Activated CD4-positive, alpha-beta T cell treated with anti-CD3 and anti-CD28 coated beads for 36 hours (primary cell): ENCODE data around the gene MUC5B. TPM values are rescaled to one million over a fixed set of nuclear protein-coding genes. Genes with fewer than 3 reads are reported as not detected.
"Not testable (repeated sequence)": the region's sequence is repeated elsewhere in the genome, so short reads cannot be mapped to it uniquely, and the experiment has no call there.

Source experiments
- ATAC-seq: fragments of 200-7000 bp; cut with Tn5 transposase; one replicate; pipeline ENCODE4 v1.10.0; 2021; ENCODE audit warnings: mild to moderate bottlenecking, moderate library complexity
- CTCF ChIA-PET: fragments of 350-600 bp; sonication (Branson Sonifier 250); formaldehyde crosslinking; loops from one replicate; lab custom pipeline; 2021; ENCODE audit warnings: antibody characterized with exemption; lab: Charles Lee
- POLR2A ChIA-PET: fragments of 350-600 bp; sonication (Branson Sonifier 250); formaldehyde crosslinking; loops from one replicate; lab custom pipeline; 2021; ENCODE audit warnings: antibody characterized with exemption, inconsistent platforms; lab: Charles Lee
- DNase-seq: peaks from one replicate; pipeline ENCODE4 v3.0.0-alpha.2; 2020
- H3K27ac Mint-ChIP-seq: one replicate; pipeline ENCODE4 v1.8.0; 2021; ENCODE audit warnings: mixed read lengths
- H3K27me3 Mint-ChIP-seq: one replicate; pipeline ENCODE4 v1.8.0; 2021; ENCODE audit warnings: mixed read lengths
- H3K36me3 Mint-ChIP-seq: one replicate; pipeline ENCODE4 v1.8.0; 2021; ENCODE audit warnings: low read depth, mixed read lengths
- H3K4me1 Mint-ChIP-seq: one replicate; pipeline ENCODE4 v1.8.0; 2021; ENCODE audit warnings: mixed read lengths
- H3K4me3 Mint-ChIP-seq: one replicate; pipeline ENCODE4 v1.8.0; 2021; ENCODE audit warnings: mild to moderate bottlenecking, moderate library complexity, mixed read lengths
- H3K9me3 Mint-ChIP-seq: one replicate; pipeline ENCODE4 v1.8.0; 2021; ENCODE audit warnings: low read depth, mixed read lengths
- intact Hi-C, 2 experiments: fragments of 100-400 bp; cut with DNase I in 1 of 2; cut with micrococcal nuclease in 1 of 2; formaldehyde crosslinking; loops; one replicate each; pipeline versions ENCODE4 v1.14.2 to v1.15.1; 2022 to 2024; cut with DNase I, micrococcal nuclease
- total RNA-seq, 2 experiments: library from RNA; stranded (reverse); gene quantifications; one replicate each; pipeline ENCODE4 v1.2.3, GENCODE V29; 2021

Gene MUC5B
- total RNA-seq, 2 experiments from 2014 or later, result not detected

- Mint-ChIP-seq H3K9me3 (peaks cover 11% of the 10 kb centered on the region), H3K36me3 (peaks cover 3% of the 10 kb centered on the region), H3K4me3 (no peak overlapping the region), H3K27me3 (peaks cover 7% of the 10 kb centered on the region), H3K27ac (no peak overlapping the region), H3K4me1 (no peaks in the 10 kb centered on the region)
- DNase-seq, result no peak
- ATAC-seq, result no peak
- intact Hi-C loops, result loop anchor here in 1 of 2 experiments (10.0 kb wide), 1 partner anchor 208 kb away; no protein-coding TSS in a partner anchor
- ChIA-PET CTCF (interaction anchor here (0.5 kb wide), 1 partner anchor 287 kb away, joined by 4 read pairs; no protein-coding TSS in a partner anchor), POLR2A (no interaction called here)
Observed at GRCh38 chr11:1206391-1207271, 16.2 kb upstream of the MUC5B start.

DNA sequence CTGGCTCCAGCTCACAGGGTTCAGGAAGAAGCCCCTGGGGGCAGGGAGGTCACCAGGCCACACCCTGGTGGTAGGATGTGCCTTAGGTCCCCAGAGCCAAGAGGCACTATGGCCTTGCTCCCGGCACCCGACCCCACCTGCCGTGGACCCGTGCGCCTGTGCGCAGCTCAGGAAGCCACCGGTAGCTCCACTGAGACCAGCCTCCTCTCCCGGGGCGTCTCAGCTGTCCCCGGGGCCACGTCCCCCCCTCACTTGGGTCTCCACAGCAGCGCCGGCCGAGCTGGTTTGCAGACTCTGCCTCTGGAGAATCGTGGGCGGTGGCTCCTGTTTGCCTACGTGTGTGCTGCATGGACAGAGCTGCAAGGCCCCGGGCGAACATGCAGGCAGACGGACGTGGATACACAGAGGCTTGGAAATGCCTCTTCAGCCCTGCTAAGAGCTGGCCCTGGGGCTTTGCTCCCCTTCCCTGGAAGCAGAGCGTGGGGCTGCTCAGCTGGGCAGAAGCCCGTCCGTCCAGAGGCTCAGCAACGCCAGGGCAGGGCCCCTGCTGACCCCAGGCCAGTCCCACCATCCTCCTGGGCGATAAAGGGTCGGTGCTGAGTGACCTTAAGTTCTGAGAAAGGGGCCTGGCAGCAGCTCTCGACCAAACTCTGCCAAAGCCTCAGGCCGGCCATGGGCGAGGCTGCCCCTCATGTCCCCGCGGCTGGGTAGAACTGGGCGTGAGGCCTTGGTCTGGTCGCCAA, 15.3 kb upstream of the MUC5B start:
- Mint-ChIP-seq H3K4me3 (no peak overlapping the region), H3K36me3 (peaks cover 4% of the 10 kb centered on the region), H3K9me3 (peaks cover 18% of the 10 kb centered on the region), H3K27me3 (peaks cover 13% of the 10 kb centered on the region), H3K4me1 (no peaks in the 10 kb centered on the region), H3K27ac (no peak overlapping the region)
- ChIA-PET CTCF (no interaction called here), POLR2A (no interaction called here)
- intact Hi-C loops, result loop anchor here in 1 of 2 experiments (10.0 kb wide), 1 partner anchor 207 kb away; no protein-coding TSS in a partner anchor
- DNase-seq, result no peak
- no peak for ATAC-seq

DNA sequence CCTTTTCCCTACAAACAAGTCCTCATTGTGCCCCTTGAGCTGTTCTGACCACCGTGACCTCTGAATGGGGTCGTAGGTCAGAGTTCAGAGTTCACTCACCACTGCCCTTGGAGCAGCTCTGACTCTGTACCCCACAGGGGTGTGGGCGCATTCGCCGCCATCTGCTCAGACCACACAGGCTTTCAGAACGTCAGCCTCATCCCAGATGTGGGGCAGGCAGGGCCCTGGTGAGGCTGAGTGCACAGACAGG, 14.8 kb upstream of the MUC5B start:
- no peaks in the 10 kb centered on the region for H3K4me1 Mint-ChIP-seq
- DNase-seq, result no peak
- ChIA-PET CTCF (no interaction called here), POLR2A (no interaction called here)
- ATAC-seq, result no peak
- peaks cover 4% of the 10 kb centered on the region for H3K36me3 Mint-ChIP-seq
- H3K4me3 Mint-ChIP-seq, result no peak overlapping the region
- intact Hi-C loops, result loop anchor here in 1 of 2 experiments (10.0 kb wide), 1 partner anchor 207 kb away; no protein-coding TSS in a partner anchor
- H3K9me3 Mint-ChIP-seq, result peaks cover 19% of the 10 kb centered on the region
- no peak overlapping the region for H3K27ac Mint-ChIP-seq
- H3K27me3 Mint-ChIP-seq, result peaks cover 13% of the 10 kb centered on the region

DNA sequence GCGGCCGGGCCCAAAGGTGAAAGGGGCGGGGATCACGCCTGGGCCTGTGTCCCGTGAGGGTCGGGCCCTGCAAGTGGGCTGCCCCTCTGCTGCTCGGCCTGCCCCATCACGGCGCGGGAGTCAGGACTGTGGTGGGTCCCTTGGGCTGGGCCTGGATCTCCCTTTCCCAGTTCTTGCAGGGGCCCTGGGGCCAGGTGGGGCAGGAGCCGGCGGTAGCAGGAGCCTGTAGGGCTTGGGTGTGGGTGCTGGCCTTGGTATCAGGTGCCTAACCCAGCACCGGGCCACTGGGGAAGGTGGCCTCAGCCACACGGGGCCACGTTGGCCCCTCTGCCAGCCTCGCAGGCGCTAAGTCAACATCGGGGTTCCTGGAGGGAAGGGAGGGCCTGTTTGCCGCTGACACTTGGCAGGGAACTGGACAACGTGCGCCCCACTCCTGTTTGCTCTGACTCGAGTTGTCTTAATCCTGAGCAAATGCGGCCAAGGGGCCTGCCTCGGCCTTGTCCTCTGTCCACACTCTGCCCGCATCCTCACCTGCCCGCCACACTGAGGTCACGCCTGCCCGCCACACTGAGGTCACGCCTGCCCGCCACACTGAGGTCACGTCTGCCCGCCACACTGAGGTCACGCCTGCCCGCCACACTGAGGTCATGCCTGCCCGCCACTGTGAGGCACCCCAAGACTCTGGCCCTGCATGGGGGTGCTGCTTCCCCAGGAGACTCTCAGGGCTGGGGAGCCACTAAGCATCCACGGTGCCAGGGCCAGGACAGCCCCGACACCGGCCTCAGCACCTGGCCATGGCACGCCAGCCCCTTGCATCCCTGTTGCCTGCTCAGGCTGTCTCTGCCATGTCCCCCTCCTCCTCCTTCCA, 14.2 kb upstream of the MUC5B start:
- ChIA-PET CTCF (no interaction called here), POLR2A (no interaction called here)
- intact Hi-C loops, result loop anchor here in 1 of 2 experiments (10.0 kb wide), 1 partner anchor 206 kb away; no protein-coding TSS in a partner anchor
- Mint-ChIP-seq H3K27ac (no peak overlapping the region), H3K9me3 (peaks cover 24% of the 10 kb centered on the region), H3K27me3 (peaks cover 13% of the 10 kb centered on the region), H3K36me3 (peaks cover 4% of the 10 kb centered on the region), H3K4me1 (no peaks in the 10 kb centered on the region), H3K4me3 (no peak overlapping the region)
- DNase-seq (no peak), ATAC-seq (no peak)

DNA sequence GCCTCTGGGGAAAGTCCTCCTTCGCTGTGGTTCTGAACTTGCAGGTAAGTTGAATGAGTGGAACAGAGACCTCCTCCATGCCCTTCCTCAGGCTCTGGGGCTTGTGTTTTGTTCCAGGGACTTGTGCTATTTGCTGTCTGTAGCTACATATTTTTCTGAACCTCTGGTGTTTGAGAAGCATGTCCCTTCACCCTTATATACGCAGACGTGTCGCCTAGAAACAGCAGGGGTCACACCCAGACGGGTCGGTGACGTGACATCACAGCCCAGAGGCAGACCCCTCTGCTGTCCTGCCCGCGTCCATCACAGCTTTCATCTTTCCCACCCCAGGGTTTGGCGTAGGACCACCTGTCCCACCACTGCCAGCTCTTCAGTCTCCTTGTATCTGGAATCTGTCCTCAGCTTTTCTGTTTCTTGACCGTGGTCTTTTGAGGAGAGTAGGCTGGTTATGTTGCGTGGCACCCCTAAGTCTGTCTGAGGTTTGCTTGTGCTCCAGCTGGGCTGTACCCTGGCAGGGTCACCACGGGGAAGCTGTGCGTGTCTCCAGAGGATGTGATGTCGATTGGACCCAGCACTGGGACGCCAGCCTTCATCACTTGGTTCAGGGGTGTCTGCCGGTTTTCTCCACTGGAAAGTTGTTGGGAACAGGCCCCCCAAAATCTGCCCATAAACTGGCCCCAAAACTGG, 13.4 kb upstream of the MUC5B start:
- H3K9me3 Mint-ChIP-seq, result peaks cover 29% of the 10 kb centered on the region
- H3K4me3 Mint-ChIP-seq, result no peak overlapping the region
- no peak for ATAC-seq
- no peaks in the 10 kb centered on the region for H3K4me1 Mint-ChIP-seq
- H3K27ac Mint-ChIP-seq, result no peak overlapping the region
- ChIA-PET CTCF (no interaction called here), POLR2A (no interaction called here)
- DNase-seq, result peak; percentile 2
- peaks cover 13% of the 10 kb centered on the region for H3K27me3 Mint-ChIP-seq
- H3K36me3 Mint-ChIP-seq, result peaks cover 4% of the 10 kb centered on the region
- intact Hi-C loops, result loop anchor here in 1 of 2 experiments (10.0 kb wide), 1 partner anchor 205 kb away; no protein-coding TSS in a partner anchor

GRCh38 chr11:1211838-1212237, 11.0 kb upstream of the MUC5B start:
- Mint-ChIP-seq H3K27me3 (peaks cover 13% of the 10 kb centered on the region), H3K4me1 (no peaks in the 10 kb centered on the region), H3K27ac (no peak overlapping the region), H3K36me3 (peaks cover 4% of the 10 kb centered on the region), H3K4me3 (no peak overlapping the region), H3K9me3 (peaks cover 29% of the 10 kb centered on the region)
- intact Hi-C loops, result no loop called here
- DNase-seq (no peak), ATAC-seq (no peak)
- POLR2A ChIA-PET, result no interaction called here
- CTCF ChIA-PET, result no interaction called here

DNA sequence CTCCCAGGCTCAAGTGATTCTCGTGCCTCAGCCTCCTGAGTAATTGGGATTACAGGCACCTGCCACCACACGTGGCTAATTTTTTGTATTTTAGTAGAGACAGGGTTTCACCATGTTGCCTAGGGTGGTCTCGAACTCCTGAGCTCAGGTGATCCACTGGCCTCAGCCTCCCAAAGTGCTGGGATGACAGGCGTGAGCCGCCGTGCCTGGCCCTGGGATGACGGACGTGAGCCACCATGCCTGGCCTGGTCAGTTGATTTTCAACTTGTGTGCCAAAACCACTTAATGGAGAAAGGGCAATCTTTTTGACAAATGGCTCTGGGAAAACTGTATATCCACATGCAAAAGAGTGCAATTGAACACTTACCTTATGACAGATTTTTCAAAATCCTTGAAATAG, 7.0 kb upstream of the MUC5B start:
- Mint-ChIP-seq H3K9me3 (peaks cover 26% of the 10 kb centered on the region), H3K27me3 (peaks cover 15% of the 10 kb centered on the region)
- H3K4me3 Mint-ChIP-seq, CTCF ChIA-PET, DNase-seq, POLR2A ChIA-PET, H3K36me3 Mint-ChIP-seq, intact Hi-C loops, H3K4me1 Mint-ChIP-seq, H3K27ac Mint-ChIP-seq, ATAC-seq: not testable (repeated sequence)

DNA sequence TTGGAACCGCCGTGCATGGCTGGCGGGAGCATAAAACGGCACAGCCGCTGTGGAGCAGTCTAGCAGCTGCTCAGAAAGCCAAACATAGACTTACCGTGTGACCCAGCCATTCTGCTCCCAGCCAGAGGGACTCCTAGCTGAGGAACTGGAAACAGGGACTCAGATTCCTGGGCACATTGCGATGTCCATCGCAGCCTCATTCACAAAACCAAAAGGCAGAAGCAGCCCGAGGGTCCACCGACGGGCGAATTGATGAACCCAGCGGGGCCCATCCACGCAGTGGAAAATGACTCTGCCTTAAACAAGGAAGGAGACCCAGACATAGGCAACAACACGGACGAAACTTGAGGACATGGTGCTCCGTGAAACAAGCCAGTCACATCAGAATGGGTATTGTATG, 5.7 kb upstream of the MUC5B start:
- H3K9me3 Mint-ChIP-seq, result peaks cover 14% of the 10 kb centered on the region
- ATAC-seq (no peak), DNase-seq (no peak)
- no peaks in the 10 kb centered on the region for H3K4me1 Mint-ChIP-seq
- H3K4me3 Mint-ChIP-seq, result no peak overlapping the region
- no peaks in the 10 kb centered on the region for H3K36me3 Mint-ChIP-seq
- POLR2A ChIA-PET, result no interaction called here
- H3K27ac Mint-ChIP-seq, result no peak overlapping the region
- CTCF ChIA-PET, result no interaction called here
- H3K27me3 Mint-ChIP-seq, result peaks cover 6% of the 10 kb centered on the region
- intact Hi-C loops, result no loop called here

- Mint-ChIP-seq H3K9me3 (peaks cover 7% of the 10 kb centered on the region), H3K27ac (no peak overlapping the region), H3K27me3 (peaks cover 3% of the 10 kb centered on the region), H3K4me3 (no peak overlapping the region), H3K36me3 (no peaks in the 10 kb centered on the region), H3K4me1 (no peaks in the 10 kb centered on the region)
- CTCF ChIA-PET, result no interaction called here
- intact Hi-C loops, result no loop called here
- POLR2A ChIA-PET, result no interaction called here
- ATAC-seq (no peak), DNase-seq (no peak)
Observed at GRCh38 chr11:1218256-1218787, 4.5 kb upstream of the MUC5B start.

DNA sequence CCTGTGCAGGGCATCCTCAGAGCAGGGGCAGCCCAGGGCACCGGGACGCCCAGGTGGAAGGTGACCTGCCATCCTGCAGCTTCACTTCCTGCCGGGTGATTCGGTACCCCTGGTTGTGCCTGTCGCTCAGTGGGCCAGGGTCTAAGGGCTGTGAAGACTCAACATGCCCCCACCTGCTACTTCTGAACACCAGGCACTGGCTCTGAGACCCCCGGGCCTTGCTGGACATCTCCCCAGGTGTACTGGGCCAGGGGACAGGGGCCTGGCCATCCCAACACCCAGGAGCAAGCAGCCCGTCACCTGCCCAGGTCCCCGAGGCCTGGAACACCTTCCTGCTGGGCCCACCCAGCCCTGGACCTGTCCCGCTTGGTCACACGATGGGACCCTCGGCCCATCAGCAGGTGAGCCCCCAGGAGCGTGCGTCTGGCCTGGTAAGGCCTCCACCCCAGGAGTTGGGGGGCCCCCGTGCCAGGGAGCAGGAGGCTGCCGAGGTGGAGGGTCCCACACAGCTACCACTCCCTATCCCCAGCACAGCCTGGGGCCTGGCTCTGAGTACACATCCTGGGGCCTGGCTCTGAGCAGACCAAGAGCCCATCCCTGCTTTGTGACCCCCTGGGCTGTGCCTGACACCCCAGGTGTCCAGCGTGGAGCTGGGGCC, 3.9 kb upstream of the MUC5B start:
- Mint-ChIP-seq H3K9me3 (peaks cover 6% of the 10 kb centered on the region), H3K27me3 (peaks cover 3% of the 10 kb centered on the region), H3K27ac (no peak overlapping the region), H3K4me1 (no peaks in the 10 kb centered on the region), H3K36me3 (no peaks in the 10 kb centered on the region), H3K4me3 (no peak overlapping the region)
- intact Hi-C loops, result no loop called here
- CTCF ChIA-PET, result no interaction called here
- peak; percentile 2 for DNase-seq
- POLR2A ChIA-PET, result no interaction called here
- ATAC-seq, result no peak
